Stimulated activated CD4-positive, alpha-beta T cell treated with anti-CD3 and anti-CD28 coated beads, Interleukin-4, amount 100 ng/mL, for 24 hours (primary cell): ENCODE measurements around the gene PRSS38.

Experiments used
- DNase-seq: peaks from one replicate; pipeline ENCODE4 v3.0.0-alpha.2; 2020

The PRSS38 gene

DNA sequence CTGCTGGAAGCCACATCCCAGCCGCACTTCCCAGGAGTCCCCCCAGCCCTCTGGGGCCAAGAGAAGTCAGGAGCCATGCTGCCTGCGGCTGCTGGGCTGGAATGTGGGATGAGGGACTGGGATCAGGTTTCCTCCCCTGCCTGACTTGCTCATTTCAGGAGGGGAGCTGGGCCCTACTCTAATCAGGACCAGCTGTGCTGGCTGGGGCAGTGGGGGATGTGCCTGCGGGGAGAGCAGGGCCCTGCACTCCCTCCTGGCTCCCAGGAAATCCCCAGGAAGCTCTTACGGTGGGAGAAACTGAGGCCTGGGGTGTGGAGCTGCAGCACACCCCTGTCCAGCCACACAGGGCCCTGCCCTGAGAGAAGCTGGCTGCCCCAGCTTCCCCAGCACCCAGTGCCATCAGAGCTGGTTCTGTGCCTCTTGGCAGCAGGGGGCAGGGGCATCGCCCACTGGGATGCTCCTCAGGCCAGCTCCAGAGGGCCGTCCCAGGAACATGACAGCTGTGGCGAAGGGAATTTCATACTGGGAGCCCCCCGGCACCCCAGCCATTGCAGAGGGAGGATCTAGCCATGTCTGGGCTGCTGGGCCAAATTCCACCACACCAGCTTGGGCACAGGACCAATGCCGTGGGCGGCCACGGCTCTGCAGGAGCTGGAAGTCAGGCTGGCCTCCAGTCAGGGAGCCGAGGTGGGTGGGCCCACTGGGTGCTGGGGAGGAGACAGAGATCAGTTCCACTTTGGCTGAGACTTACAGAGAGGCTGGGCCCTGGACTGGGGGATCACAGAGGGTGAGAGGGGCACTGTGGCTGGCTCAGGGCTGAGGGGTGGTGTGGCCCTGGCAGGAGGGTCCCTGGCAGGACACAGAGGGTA is 21.3 kb upstream of the PRSS38 start:
- no peak for DNase-seq

DNA sequence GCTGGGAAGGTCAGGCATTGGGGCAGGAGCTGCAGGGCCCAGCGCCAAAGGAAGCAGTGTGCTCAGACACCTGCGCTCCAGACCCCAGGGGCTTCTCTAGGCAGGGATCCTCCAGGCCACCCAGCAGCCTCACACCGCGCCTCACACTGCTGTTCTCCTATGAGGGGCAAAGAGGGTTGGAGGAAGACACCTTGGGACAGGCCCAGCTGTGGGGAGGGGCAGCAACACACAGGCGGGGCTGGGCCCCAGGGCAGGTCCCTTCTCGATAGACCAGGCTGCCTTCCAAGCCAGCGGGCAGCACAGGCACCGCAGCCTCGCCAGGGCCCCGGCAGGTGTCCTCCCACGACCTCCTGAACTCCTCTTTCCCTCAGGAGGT is 20.7 kb upstream of the PRSS38 start:
- DNase-seq, result no peak

DNA sequence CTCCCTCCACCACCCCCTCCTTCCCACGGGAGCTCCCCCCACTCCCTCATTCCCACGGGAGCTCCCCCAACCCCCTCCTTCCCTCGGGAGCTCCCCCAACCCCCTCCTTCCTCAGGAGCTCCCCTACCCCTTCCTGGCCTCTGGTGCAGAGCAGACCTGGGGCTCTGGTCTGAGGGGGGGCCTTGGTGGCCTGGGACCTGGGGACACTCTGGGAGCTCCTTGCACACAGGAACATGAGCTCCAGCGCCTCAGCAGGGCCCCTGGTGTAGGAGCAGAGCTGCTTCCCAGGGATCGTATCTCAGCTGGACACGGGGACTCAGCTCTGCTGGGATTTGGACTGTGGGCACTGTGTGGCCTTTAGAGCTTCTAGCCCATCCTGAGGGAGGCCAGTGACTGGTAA is 19.7 kb upstream of the PRSS38 start:
- no peak for DNase-seq

DNA sequence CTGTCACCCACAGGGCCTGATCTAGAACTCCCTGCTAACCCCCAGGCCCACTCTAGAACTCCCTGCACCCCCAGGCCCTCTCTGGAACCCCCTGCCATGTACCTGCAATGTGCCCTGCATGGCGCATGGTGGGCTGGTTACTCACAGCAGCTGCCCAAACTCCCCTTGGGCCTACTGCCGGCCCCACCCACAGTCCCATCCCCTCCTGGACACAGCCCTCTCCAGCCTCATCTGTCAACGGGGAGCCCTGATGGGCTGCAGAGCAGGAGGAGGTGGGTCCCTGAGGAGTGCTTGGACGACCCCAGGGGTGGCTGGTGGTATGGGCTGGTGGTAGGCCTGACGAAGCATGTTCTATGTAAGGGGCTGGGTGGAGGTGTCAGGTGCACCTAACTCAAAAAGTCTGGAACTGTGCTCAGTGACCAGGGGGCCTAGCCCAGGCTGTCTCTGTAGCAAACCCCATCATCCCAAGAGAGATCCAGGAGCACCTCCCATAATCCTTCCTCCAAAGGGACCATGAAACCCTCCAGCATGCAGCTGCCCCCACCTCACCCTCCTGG is 19.0 kb upstream of the PRSS38 start:
- DNase-seq, result no peak

DNA sequence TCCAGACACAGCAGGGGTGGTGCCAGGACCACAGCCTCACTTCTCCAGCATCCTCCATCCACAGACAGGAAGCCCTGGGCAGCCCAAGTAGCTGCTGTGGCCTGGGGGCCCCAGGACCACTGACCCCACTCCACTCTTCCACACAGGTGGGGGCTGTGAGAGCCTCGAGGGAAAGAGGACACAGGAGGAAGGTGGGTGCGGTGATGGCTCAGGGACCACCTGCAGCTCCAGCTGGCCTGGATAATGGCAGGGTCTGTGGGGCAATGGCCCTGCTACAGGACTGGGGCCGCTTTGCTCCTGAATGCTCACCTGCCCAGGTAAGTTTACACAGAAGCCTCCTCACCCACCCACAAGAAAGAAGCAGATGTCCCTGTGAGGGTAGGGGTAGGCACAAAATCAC is 18.3 kb upstream of the PRSS38 start:
- DNase-seq, result no peak

DNA sequence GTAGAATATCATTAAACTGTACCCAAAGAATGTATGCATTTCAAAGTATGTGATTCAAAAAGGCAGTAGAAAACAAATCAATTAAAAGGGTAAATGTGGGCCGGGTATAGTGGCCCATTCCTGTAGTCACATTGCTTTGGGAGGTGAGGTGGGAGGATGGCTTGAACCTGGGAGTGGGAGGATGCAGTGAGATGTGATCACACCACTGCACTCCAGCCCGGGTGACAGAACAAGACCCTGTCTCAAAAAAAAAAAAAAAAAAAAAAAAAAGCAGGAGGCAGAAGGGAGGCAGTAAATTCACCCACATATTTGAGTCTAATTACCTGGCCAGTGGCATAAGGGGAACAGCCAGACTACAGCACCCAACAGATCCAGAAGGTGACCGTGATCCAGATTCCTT is 17.9 kb upstream of the PRSS38 start:
- no peak for DNase-seq

DNA sequence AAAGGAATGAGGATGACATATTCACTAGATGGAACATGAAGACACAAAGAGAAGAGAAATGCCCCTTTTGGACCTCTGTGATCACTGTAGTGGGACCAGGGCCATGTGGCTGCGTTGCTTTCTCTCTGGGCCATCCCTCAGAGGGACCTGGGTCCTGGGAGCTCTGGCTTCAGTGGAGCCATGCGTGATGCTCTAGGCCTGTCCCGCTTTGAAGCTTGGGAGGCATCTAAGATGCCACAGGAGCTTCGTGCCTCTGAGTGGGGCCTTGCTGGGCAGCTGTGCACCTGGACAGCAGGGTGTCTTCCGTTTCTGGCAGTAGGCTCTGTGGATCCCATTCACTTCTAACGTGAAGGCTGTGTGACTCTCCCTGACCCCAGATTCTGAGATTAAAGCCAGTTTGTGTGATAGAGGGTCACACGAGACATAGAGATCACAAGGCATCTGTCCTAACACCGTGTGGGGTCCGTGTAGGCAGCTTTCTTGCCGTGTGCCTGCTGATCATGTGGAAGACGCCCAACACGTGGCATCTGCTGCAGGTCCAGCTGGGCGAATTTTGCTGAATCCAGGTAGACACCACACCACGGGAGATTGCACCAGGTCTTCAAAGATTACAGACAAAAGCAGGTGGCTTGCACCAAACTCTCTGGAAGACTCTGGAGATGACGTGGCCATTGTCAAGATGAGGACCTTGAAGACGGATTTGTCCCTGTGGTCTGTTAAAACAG is 17.2 kb upstream of the PRSS38 start:
- DNase-seq, result no peak

DNA sequence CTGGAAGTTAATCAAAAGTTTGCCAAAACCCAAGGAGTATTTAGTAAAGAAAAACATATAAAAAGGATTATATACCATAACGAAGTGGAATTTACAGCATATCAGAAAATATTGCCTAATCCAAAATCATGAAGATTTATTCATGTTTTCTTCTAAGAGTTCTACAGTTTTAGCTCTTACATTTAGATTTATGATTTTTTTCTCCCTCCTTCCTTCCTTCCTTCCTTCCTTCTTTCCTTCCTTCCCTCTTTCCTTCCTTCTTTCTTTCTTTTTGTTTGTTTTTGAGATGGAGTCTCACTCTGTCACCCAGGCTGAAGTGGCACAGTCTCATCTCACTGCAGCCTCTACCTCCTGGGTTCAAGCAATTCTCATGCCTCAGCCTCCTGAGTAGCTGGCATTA is 15.7 kb upstream of the PRSS38 start:
- DNase-seq, result no peak

DNA sequence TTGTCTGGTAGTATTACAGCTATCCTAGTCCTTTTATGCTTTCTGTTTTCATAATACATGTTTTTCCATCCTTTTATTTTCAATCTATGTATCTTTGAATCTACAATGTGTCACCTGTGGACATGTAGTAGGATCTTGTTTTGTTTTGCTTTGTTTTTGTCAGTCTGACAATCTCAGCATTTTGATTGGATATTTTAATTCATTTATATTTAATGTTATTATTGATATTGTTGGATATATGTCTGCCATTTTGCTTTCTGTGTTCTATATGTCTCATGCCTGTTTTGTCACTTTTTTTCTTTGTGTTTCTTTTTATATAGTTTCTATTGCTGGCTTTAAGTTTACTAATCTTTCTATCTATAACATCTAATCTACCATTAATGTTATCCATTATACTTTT is 11.5 kb upstream of the PRSS38 start:
- no peak for DNase-seq

DNA sequence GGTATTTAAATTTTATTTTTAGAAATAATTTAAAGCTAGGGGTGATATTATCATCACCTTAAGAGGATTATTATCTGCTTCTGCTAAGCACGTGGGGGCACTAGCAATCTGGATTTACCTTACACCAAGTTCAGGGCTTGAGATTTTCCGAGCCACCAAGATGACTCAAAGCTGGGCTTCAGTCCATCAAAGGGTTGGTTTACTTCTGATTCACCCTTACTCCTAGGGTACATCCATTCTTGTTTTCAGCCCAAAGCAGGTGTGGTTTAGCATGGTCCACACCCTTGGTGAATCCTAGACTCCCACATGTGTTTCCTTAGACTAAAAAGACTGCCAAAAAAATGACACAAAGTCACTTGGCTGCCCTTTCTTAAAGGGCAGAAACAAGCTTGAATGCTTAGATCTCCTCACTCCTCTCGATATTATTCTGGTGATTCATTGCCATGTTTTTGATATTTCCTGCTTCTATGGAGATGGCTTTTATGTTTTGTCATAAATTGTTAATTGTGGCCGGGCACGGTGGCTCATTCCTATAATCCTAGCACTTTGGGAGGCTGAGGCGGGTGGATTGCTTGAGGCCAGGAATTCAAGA is 9.8 kb upstream of the PRSS38 start:
- no peak for DNase-seq

DNA sequence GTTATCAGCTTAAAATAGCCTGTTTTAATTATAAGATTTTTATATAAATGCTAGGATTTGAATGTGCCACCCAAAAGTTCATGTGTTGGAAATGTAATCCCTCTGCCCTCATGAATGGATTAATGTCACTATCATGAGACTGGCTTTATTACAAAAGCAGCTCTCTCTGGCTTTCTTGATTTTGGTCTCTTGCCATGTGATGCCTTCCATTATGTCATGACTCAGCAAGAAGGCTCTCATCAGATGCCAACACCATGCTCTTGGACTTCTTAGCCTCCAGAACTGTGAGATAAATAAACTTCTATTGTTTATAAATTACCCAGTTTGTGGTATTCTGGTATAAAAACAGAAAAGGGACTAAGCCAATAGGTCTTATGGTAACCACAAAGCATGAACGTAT is 6.9 kb upstream of the PRSS38 start:
- DNase-seq, result no peak

DNA sequence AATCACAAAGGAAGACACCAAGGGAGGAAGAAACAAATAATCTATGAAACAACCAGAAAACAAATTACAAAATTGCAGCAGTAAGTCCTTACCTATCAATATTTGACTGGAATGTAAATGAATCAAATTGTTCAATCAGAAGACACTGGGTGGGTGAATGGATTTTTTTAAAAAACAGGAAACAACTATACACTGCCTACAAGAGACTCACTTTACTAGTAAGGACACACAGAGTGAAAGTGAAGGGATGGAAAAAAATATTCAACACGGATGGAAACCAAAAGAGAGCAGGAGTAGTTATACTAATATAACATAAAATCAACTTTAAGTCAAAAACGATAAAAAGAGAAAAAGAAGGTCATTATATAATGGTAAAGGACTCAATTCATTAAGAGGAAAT is 6.4 kb upstream of the PRSS38 start:
- no peak for DNase-seq

DNA sequence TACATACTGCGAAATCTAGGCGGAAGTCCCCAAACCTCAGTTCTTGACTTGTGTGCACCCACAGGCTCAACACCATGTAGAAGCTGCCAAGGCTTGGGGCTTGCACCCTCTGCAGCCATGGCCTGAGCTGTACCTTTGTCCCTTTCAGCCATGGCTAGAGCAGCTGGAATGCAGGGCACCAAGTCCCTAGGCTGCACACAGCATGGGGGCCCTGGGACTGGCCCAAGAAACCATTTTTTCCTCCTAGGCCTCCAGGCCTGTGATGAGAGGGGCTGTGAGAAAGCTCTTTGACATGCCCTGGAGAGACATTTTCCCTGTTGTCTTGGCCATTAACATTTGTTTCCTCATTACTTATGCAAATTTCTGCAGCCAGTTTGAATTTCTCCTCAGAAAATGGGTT is 1.5 kb upstream of the PRSS38 start:
- no peak for DNase-seq

DNA sequence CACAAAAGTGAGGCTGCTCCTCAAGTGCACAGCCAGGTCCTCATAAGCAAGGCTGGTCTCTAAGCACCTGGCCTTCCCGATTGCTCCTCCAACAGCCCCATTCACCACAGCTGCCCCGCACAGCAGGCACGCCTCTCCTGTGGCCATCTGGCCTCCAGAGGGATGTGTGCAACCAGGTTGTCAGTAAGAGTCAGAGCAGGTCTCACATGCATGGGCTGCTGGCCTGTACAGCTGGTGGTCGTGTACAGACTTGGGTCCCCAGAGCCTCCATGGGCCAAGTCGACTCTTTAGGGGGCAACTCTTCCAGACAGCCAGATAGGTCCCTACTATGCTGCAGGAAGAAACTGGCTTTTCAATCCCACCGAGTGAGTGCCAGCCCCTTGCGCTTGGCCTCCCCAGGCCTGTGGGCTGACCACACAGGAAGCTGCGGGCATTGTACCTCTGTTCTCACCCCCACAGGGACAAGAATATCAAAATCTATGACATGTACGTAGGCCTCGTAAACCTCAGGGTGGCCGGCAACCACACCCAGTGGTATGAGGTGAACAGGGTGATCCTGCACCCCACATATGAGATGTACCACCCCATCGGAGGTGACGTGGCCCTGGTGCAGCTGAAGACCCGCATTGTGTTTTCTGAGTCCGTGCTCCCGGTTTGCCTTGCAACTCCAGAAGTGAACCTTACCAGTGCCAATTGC is 1.4 kb downstream of the PRSS38 start:
- no peak for DNase-seq

DNA sequence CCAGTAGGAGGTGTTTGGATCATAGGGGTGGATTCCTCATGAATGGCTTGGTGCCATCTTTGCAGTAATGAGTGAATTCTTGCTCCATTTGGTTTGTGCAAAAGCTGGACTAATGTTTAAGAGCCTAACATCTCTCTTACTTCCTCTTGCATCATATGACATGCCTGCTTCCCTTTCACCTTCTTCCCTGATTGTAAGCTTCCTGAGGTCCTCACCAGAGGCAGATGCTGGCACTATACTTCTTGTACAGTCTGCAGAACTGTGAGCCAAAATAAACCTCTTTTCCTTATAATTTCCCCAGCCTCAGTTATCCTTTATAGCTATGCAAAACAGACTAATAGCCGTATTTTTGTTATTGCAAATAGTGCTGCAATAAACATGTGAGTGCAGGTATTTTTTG is 8.1 kb downstream of the PRSS38 start:
- no peak for DNase-seq

DNA sequence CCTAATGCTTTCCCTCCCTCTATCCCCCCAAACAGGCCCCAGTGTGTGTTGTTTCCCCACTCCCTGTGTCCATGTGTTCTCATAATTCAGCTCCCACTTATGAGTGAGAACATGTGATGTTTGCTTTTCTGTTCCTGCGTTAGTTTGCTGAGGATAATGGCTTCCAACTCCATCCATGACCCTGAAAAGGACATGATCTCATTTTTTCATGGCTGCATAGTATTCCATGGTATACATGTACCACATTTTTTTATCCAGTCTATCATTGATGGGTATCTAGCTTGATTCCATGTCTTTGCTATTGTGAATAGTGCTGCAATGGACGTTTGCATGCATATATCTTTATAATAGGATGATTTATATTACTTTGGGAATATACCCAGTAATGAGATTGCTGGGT is 8.7 kb downstream of the PRSS38 start:
- no peak for DNase-seq

DNA sequence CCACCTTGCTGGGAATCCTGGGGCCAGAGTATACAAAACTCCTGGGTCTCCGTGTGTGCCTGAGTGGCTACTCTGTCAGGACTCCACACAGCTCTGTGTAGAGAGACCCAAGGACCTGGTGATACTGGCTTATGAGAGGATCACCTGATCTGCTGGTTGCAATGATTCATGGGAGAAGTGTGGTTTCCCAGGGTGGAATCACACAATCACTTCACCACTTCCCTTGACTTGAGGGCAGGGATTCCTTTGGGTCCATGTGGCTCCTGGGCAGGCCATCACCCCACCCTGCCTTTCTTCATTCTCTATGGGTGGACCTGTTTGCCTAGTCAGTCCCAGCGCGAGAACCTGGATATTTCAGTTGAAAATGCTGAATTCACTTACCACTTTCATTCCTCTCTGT is 13.3 kb downstream of the PRSS38 start:
- no peak for DNase-seq

DNA sequence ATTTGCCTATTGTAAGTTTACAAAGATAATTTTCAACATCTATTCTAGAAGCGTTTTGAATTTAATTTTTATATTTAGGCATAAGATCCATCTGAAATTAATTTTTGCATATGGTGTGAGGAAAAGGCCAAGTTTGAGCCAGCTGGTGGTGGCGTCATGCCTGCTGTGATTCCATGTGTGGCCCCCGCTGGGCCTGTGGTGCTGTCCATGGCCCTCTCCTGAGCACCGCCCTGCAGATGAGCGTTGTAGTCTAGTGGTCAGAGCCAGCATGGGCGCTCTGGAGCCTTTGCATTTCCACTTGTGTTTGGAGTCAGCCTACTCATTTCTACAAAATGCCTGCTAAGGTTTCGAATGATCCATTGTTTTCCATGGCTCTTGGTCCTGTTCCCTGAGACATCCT is 22.7 kb downstream of the PRSS38 start:
- DNase-seq, result no peak

DNA sequence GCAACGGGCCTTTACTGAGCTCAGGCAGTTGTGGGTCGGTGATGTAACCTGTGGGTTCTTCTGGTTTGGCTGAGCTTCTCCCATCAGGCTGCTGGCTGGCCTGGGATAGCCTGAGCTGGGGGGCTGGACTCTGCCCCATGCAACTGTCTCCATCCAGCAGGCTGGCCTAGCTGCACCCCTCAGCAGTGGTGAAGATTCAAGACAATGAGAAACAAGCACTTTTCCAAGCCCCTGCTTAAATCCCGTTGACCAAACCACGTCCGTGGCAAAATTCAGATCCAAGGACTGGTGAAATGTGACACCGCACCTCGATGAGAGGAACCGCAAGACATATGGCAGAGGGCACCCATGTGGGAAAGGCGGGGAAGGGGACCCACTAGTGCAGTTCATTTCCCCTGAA is 25.6 kb downstream of the PRSS38 start:
- no peak for DNase-seq

DNA sequence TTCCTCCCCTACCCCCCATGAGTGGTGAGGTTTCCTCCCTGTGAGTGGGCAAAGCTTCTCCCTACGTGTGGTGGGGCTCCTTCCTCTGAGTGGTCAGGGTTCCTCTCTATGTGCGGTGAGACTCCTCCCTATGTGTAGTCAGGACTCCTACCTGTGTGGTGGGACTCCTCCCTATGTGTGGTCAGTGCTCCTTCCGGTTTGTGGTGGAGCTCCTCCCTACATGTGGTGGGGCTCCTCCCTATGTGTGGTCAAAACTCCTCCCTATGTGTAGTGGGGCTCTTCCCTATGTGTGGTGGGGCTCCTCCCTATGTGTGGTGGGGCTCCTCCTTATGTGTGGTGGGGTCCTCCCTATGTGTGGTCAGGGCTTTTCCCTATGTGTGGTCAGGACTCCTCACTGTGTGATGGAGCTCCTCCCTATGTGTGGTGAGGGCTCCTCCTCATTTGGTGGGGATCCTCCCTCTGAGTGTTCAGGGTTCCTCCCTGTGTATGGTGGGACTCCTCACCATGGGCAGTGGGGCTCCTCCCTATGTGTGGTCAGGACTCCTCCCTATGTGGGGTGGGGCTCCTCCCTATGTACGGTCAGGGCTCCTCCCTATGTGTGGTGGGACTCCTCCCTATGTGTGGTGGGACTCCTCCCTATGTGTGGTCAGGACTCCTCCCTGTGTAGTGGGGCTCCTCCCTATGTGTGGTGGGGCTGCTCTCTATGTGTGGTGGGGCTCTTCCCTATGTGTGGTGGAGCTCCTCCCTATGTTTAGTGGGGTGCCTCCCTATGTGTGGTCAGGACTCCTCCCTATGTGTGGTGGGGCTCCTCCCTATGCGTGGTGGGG is 29.1 kb downstream of the PRSS38 start:
- DNase-seq, result no peak

DNA sequence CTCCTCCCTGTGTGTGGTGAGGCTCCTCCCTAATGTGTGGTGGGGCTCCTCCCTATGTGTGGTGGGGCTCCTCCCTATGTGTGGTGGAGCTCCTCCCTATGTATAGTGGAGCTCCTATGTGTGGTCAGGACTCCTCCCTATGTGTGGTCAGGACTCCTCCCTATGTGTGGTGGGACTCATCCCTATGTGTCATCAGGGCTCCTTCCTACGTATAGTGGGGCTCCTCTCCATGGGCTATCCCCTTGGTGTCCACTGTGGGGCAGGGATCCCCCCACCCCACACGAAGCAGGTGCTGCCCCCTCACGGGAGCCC is 29.6 kb downstream of the PRSS38 start:
- no peak for DNase-seq

DNA sequence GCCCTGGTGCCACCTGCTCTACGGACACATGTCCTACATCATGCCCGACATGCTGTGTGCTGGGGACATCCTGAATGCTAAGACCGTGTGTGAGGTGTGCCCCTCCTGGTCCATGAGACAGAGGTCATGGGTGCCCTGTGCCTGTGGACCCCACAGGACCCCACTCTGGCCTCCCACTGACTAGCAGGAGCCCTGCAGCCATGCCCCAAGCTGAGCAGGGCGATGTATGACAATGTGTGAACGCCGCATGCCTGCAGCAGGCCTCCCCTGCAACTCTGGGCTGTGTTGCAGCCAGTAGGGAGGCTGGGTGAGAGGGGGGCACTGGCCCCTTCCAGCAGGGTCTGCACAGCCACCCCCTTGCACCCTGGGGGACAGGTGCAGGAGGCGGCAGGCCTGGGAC is 30.0 kb downstream of the PRSS38 start:
- no peak for DNase-seq
